Large intestine (tissue), 3 donors: ENCODE results near the gene NUDT5. TPM values are rescaled to one million over a fixed set of nuclear protein-coding genes. Genes with fewer than 3 reads are reported as not detected.
"Not testable (repeated sequence)": the region's sequence is repeated elsewhere in the genome, so short reads cannot be mapped to it uniquely, and the experiment has no call there.

Experiments used
- DNase-seq, 2 donors: peaks; one replicate each; pipeline versions ENCODE4 v3.0.0 to v3.0.0-alpha.2; 2013
- H3K27ac ChIP-seq: one replicate; pipeline ENCODE4 v1.5.1; 2013; ENCODE audit warnings: low read length
- H3K27me3 ChIP-seq: 2 replicates; pipeline ENCODE4 v1.6.1; 2013; ENCODE audit warnings: low read length; ENCODE audit not compliant: control insufficient read depth, insufficient read depth
- H3K36me3 ChIP-seq: 2 replicates; pipeline ENCODE4 v1.6.1; 2013; ENCODE audit warnings: low read length; ENCODE audit not compliant: control insufficient read depth, insufficient read depth
- H3K4me1 ChIP-seq: one replicate; pipeline ENCODE4 v1.6.1; 2013; ENCODE audit warnings: low read length; ENCODE audit not compliant: control insufficient read depth, insufficient read depth
- H3K4me3 ChIP-seq: one replicate; pipeline ENCODE4 v1.5.1; 2013; ENCODE audit warnings: low read length
- H3K9me3 ChIP-seq: one replicate; pipeline ENCODE4 v1.6.1; 2013; ENCODE audit warnings: mild to moderate bottlenecking, low read depth, low read length, moderate library complexity; ENCODE audit not compliant: control insufficient read depth
- WGBS: methylation state at CpG from one replicate; pipeline ENCODE4 v1.1.5; 2013; ENCODE audit warnings: low lambda C conversion rate; ENCODE audit not compliant: insufficient coverage; 5-methylcytosine and 5-hydroxymethylcytosine counted together
- polyA plus RNA-seq: library from polyadenylated mRNA; unstranded; fragments of 120-200 nt; gene quantifications from one replicate; pipeline ENCODE4 v1.2.1, GENCODE V29; 2013

NUDT5 gene
- polyA plus RNA-seq, 1 donor, result 45.9 TPM

DNA sequence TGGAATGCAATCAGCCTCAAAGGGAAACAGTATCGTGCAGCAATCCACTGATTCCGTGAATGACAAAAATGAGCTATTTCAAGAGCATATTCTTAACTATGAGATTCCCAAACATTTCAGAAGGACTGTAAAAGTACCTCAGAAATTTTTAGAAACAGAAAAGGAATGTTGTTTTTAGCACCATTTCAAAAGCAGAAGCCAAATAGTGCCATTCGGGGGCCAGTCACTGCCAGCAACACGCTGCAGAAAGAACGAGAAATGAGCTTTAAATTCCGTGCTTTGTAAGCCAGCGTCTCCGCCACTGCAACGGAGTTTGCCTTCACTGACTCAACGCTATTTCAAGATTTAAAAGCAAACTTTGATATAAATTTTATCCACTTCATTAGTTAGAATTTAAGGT lies 6.3 kb downstream of the NUDT5 start:
- no peak overlapping the region for H3K4me3 ChIP-seq
- WGBS, result 100% methylated on average over 4 of the region's 10 CpGs

DNA sequence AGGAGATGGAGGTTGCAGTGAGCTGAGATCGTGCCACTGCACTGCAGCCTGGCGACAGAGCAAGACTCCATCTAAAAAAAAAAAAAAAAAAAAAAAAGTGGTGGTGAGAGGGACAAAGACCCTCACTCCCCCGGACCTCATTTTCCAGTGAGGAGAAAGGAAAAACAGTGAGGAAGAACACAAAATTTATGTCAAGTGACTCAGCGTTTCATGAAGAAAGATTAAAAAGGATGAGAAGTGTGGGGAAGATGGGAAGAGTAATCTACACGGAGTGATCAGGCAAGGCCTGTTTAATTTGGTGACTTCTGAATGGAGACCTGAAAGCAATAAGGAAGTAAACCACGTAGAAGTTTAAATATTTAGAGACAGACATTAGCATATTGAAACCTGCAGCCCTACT lies 7.0 kb downstream of the NUDT5 start:
- DNase-seq, result no peak
- Histone ChIP-seq H3K36me3 (peaks cover 16% of the 10 kb centered on the region), H3K27me3 (no peaks in the 10 kb centered on the region), H3K4me3 (no peak overlapping the region), H3K27ac (no peak overlapping the region), H3K4me1 (no peaks in the 10 kb centered on the region), H3K9me3 (no peaks in the 10 kb centered on the region)
- 100% methylated on average over 2 of the region's 6 CpGs for WGBS

More for the DNA sequence above, 6.3 kb downstream of the NUDT5 start:
- Histone ChIP-seq H3K4me1 (peaks cover 5% of the 10 kb centered on the region), H3K36me3 (peaks cover 16% of the 10 kb centered on the region), H3K27ac (no peak overlapping the region), H3K27me3 (no peaks in the 10 kb centered on the region), H3K9me3 (no peaks in the 10 kb centered on the region)
- no peak for DNase-seq

DNA sequence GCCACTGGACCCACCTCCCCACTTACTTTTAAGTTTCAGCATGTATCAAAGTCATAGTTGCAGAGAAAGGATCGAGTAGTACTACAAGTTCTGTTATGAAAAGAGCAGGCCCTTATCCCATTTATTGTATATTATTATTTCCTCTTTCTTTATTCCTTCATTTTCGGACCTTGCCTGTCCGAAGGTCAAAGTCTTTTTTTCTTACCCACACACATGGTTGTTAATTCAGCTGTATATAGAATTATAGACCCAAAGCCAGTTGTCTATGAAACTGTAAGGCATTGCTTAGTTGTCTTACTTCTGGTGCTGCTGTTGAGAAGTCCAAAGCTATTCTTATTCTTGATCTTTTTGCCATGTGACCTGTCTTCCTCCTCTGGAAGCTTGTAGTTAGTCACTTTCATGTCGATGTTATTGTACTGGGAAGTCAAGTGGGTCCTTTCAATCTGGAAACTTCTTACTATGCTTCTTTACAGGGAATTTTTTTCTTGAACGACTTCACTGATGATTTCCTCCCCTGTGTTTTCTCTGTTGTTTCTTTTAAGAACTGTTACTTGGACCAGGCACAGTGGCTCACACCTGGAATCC lies 8.3 kb downstream of the NUDT5 start:
- Histone ChIP-seq H3K9me3 (no peaks in the 10 kb centered on the region), H3K4me1 (no peaks in the 10 kb centered on the region), H3K4me3 (no peak overlapping the region), H3K36me3 (peaks cover 20% of the 10 kb centered on the region), H3K27me3 (no peaks in the 10 kb centered on the region), H3K27ac (no peak overlapping the region)
- WGBS, result 88% methylated on average over 3 of the region's 5 CpGs
- DNase-seq, result peak in 1 of 2 donors; percentile 2

GRCh38 chr10:12186323-12186722 lies 9.4 kb downstream of the NUDT5 start:
- no peak overlapping the region for H3K27ac ChIP-seq
- no peaks in the 10 kb centered on the region for H3K9me3 ChIP-seq
- no peak for DNase-seq
- H3K36me3 ChIP-seq, result peaks cover 26% of the 10 kb centered on the region
- H3K4me1 ChIP-seq, result no peaks in the 10 kb centered on the region
- no CpG with 5 or more reads among the region's 8 CpGs for WGBS
- no peak overlapping the region for H3K4me3 ChIP-seq
- H3K27me3 ChIP-seq, result no peaks in the 10 kb centered on the region

DNA sequence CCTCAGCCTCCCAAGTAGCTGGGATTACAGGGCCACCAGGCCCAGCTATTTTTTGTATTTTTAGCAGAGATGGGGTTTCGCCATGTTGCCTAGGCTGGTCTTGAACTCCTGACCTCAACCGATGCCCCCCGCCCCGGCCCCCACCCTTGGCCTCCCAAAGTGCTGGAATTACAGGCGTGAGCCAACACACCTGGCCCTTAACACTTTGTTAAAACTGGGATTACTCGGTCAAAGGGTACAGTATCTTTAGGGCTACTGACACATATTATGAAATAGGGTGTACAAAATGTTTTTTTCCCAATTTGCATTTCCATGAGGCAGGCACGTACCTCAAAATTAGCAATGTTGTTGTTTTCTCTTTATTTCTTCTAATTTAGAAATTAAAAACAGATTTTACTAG lies 11.5 kb downstream of the NUDT5 start:
- Histone ChIP-seq H3K9me3 (no peaks in the 10 kb centered on the region), H3K27me3 (no peaks in the 10 kb centered on the region), H3K4me3 (no peak overlapping the region), H3K27ac (no peak overlapping the region), H3K36me3 (peaks cover 38% of the 10 kb centered on the region), H3K4me1 (no peaks in the 10 kb centered on the region)
- DNase-seq, result no peak
- 100% methylated on average over 1 of the region's 7 CpGs for WGBS

DNA sequence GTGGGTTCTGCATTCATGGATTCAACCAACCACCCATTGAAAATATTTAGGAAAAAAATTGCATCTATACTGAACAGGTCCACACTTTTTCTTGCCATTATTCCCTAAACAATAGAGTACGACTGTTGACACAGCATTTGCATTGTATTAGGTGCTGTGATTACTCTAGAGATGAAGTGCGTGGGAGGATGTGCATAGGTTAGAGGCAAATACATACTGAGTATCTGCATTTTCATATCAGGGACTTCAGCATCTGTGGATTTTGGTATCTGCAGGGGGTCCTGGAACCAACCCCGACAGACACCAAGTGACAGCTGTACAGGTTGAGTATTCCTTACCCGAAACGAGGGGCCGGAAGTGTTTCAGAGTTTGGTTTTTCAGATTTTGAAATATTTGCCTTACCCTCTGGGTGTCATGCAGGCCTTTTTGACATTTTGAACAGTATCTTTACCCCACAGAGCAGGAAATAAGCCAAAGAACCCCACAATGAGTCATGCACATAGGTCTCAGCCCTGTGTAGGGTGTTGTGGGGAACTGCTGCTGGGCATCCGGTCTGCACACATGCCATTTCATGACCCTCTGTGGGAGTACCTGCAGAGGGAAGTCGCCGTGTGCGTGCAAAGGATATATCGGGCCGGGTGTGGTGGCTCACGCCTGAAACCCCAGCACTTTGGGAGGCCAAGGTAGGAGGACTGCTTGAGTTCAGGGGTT lies 14.5 kb downstream of the NUDT5 start:
- H3K36me3 ChIP-seq, result peaks cover 48% of the 10 kb centered on the region
- H3K27ac ChIP-seq, result no peak overlapping the region
- no peaks in the 10 kb centered on the region for H3K9me3 ChIP-seq
- no peak overlapping the region for H3K4me3 ChIP-seq
- H3K27me3 ChIP-seq, result no peaks in the 10 kb centered on the region
- no peaks in the 10 kb centered on the region for H3K4me1 ChIP-seq
- peak in 1 of 2 donors; percentile 6 for DNase-seq
- 100% methylated on average over 1 of the region's 13 CpGs for WGBS

DNA sequence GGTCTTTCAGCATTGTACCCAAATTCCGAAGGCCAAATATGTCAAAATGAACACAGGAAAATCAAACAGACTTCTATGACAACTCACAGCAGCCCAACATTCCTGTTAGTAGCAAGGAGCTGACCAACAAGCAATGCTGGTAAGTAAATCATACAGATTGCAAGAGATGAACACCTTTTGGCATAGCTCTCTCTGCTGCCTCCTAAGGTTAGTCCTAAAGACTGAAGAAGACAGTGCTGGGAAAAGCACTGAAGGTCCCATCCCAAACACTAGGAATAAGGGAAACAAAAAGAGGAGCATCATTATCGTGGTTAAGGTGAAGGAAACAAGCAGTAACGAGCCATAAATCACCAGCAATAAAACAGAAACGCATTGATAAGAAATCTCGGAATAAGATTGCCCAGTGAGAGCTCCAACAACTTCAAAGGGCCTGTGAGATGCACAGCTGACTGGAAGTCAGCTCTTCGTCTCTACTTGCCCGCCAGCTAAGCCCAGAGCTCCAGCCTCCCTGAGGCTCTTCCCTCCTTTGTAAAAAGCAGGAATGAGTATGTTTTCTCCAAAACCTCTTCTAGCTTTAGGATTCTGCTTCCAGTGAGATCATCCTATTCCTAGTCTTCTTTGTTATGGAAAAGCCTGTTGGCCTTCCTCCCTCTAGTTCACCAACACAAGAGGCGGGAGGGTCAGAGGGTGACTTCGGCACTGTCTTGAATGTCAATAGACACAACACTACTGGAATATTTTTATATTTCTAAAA lies 15.3 kb downstream of the NUDT5 start:
- Histone ChIP-seq H3K27me3 (no peaks in the 10 kb centered on the region), H3K36me3 (peaks cover 51% of the 10 kb centered on the region), H3K4me1 (no peaks in the 10 kb centered on the region), H3K4me3 (no peak overlapping the region), H3K9me3 (no peaks in the 10 kb centered on the region), H3K27ac (no peak overlapping the region)
- 0% methylated on average over 1 of the region's 9 CpGs for WGBS
- DNase-seq, result peak in 1 of 2 donors; percentile 8

- Histone ChIP-seq H3K27me3 (no peaks in the 10 kb centered on the region), H3K4me1 (no peaks in the 10 kb centered on the region), H3K4me3 (no peak overlapping the region), H3K36me3 (peaks cover 48% of the 10 kb centered on the region), H3K9me3 (no peaks in the 10 kb centered on the region), H3K27ac (no peak overlapping the region)
- DNase-seq, result no peak
- WGBS, result 93% methylated on average over 3 of the region's 4 CpGs
Measured at GRCh38 chr10:12179606-12180170, 16.0 kb downstream of the NUDT5 start.

- H3K36me3 ChIP-seq, result peaks cover 59% of the 10 kb centered on the region
- no peak overlapping the region for H3K27ac ChIP-seq
- H3K9me3 ChIP-seq, result no peaks in the 10 kb centered on the region
- no peaks in the 10 kb centered on the region for H3K27me3 ChIP-seq
- DNase-seq, result no peak
- WGBS, result no CpG with 5 or more reads among the region's 9 CpGs
- H3K4me3 ChIP-seq, result no peak overlapping the region
- no peaks in the 10 kb centered on the region for H3K4me1 ChIP-seq
Measured at GRCh38 chr10:12177642-12178041, 18.0 kb downstream of the NUDT5 start.

DNA sequence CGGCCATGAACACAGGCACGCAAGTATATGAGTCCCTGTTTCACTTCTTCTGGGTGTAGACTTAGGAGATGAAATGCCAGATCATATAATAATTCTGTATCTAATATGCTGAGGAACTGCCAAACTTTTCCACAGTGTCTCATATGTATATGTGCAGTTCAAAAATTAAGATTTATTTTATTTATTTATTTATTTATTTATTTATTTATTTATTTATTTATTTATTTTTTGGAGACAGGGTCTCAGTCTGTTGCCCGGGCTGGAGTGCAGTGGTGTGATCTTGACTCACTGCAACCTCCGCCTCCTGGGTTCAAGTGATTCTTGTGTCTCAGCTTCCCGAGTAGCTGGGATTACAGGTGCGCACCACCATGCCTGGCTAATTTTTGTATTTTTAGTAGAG lies 24.2 kb downstream of the NUDT5 start:
- H3K9me3 ChIP-seq, H3K27me3 ChIP-seq, H3K4me1 ChIP-seq, H3K4me3 ChIP-seq, H3K27ac ChIP-seq, DNase-seq: not testable (repeated sequence)
- H3K36me3 ChIP-seq, result peaks cover 69% of the 10 kb centered on the region
- no CpG with 5 or more reads among the region's 6 CpGs for WGBS
